LNCaP clone FGC (cell line): Measurements from ENCODE around the gene NUB1.

Experiments
- DNase-seq: peaks from one replicate; pipeline ENCODE4 v3.0.0-alpha.2; 2011; ENCODE audit warnings: low read depth
- H3K4me3 ChIP-seq: 2 replicates; pipeline ENCODE4 v1.5.1; 2011; ENCODE audit warnings: mild to moderate bottlenecking, low read depth, low read length, control low read depth
- CTCF ChIP-seq: IDR thresholded peaks from 2 replicates; pipeline ENCODE4 v1.5.1; 2012; ENCODE audit warnings: mild to moderate bottlenecking; ENCODE audit not compliant: control insufficient read depth, insufficient read depth; ENCODE audit errors: extremely low read depth

NUB1 gene

GRCh38 chr7:151379193-151379520 is 37.5 kb downstream of the NUB1 start:
- DNase-seq: no peak
- TF ChIP-seq CTCF: no peak
- H3K4me3 ChIP-seq: no peak overlapping the region

- DNase-seq: no peak
- TF ChIP-seq CTCF: no peak
Measured at GRCh38 chr7:151379534-151380198, 38.1 kb downstream of the NUB1 start.

GRCh38 chr7:151380199-151381097 is 38.8 kb downstream of the NUB1 start:
- no peak for TF ChIP-seq CTCF
- H3K4me3 ChIP-seq: no peak overlapping the region
- no peak for DNase-seq

More at GRCh38 chr7:151379534-151380198, 38.1 kb downstream of the NUB1 start:
- no peak overlapping the region for H3K4me3 ChIP-seq

- no peak for DNase-seq
- H3K4me3 ChIP-seq: no peak overlapping the region
- TF ChIP-seq CTCF: no peak
Measured at GRCh38 chr7:151381098-151381347, 39.4 kb downstream of the NUB1 start.

- no peak for DNase-seq
- no peak for TF ChIP-seq CTCF
- H3K4me3 ChIP-seq: no peak overlapping the region
Measured at GRCh38 chr7:151381348-151382078, 39.9 kb downstream of the NUB1 start.

- no peak for DNase-seq
- TF ChIP-seq CTCF: no peak
- no peak overlapping the region for H3K4me3 ChIP-seq
Measured at GRCh38 chr7:151382079-151382885, 40.7 kb downstream of the NUB1 start.
